ENCODE results near the gene CFC1B.
"Not testable (repeated sequence)": the region's sequence is repeated elsewhere in the genome, so short reads cannot be mapped to it uniquely, and the experiment has no call there.

The CFC1B gene

GRCh38 chr2:130531672-130532071 lies 10.7 kb downstream of the CFC1B start:
- not testable (repeated sequence) for H3K27me3 ChIP-seq (ENCODE audit: control insufficient read depth in 1 of 2, insufficient read depth in 2 of 2, low read length in 2 of 2); H3K4me1 ChIP-seq (ENCODE audit: insufficient read depth, low read length); H3K36me3 ChIP-seq (ENCODE audit: insufficient read depth, low read length); H3K9ac ChIP-seq (ENCODE audit: low read length); H3K4me3 ChIP-seq (ENCODE audit: low read depth in 1 of 2, low read length in 2 of 2); H3K9me3 ChIP-seq (ENCODE audit: low read length); H3K27ac ChIP-seq (ENCODE audit: low read depth, low read length)

- H3K9ac ChIP-seq (ENCODE audit: low read length); H3K4me1 ChIP-seq (ENCODE audit: insufficient read depth, low read length); H3K9me3 ChIP-seq (ENCODE audit: low read length); H3K27me3 ChIP-seq (ENCODE audit: control insufficient read depth in 1 of 2, insufficient read depth in 2 of 2, low read length in 2 of 2); H3K36me3 ChIP-seq (ENCODE audit: insufficient read depth, low read length); H3K27ac ChIP-seq (ENCODE audit: low read depth, low read length); H3K4me3 ChIP-seq (ENCODE audit: low read depth in 1 of 2, low read length in 2 of 2): not testable (repeated sequence)
These were observed 15.6 kb downstream of the CFC1B start for GRCh38 chr2:130536654-130537053.

GRCh38 chr2:130538271-130538670 lies 17.2 kb downstream of the CFC1B start:
- not testable (repeated sequence) for H3K9ac ChIP-seq (ENCODE audit: low read length); H3K27ac ChIP-seq (ENCODE audit: low read depth, low read length)

GRCh38 chr2:130542789-130543188 lies 21.8 kb downstream of the CFC1B start:
- H3K4me3 ChIP-seq (ENCODE audit: low read depth in 1 of 2, low read length in 2 of 2); H3K36me3 ChIP-seq (ENCODE audit: insufficient read depth, low read length); H3K27ac ChIP-seq (ENCODE audit: low read depth, low read length); H3K27me3 ChIP-seq (ENCODE audit: control insufficient read depth in 1 of 2, insufficient read depth in 2 of 2, low read length in 2 of 2); H3K9me3 ChIP-seq (ENCODE audit: low read length); H3K4me1 ChIP-seq (ENCODE audit: insufficient read depth, low read length); H3K9ac ChIP-seq (ENCODE audit: low read length): not testable (repeated sequence)

More at GRCh38 chr2:130538271-130538670, 17.2 kb downstream of the CFC1B start:
- H3K4me3 ChIP-seq (ENCODE audit: low read depth in 1 of 2, low read length in 2 of 2); H3K4me1 ChIP-seq (ENCODE audit: insufficient read depth, low read length); H3K27me3 ChIP-seq (ENCODE audit: control insufficient read depth in 1 of 2, insufficient read depth in 2 of 2, low read length in 2 of 2); H3K36me3 ChIP-seq (ENCODE audit: insufficient read depth, low read length); H3K9me3 ChIP-seq (ENCODE audit: low read length): not testable (repeated sequence)

- not testable (repeated sequence) for H3K4me1 ChIP-seq (ENCODE audit: insufficient read depth, low read length); H3K36me3 ChIP-seq (ENCODE audit: insufficient read depth, low read length); H3K27ac ChIP-seq (ENCODE audit: low read depth, low read length); H3K9me3 ChIP-seq (ENCODE audit: low read length); H3K27me3 ChIP-seq (ENCODE audit: control insufficient read depth in 1 of 2, insufficient read depth in 2 of 2, low read length in 2 of 2); H3K9ac ChIP-seq (ENCODE audit: low read length); H3K4me3 ChIP-seq (ENCODE audit: low read depth in 1 of 2, low read length in 2 of 2)
These were observed 22.9 kb downstream of the CFC1B start for GRCh38 chr2:130543785-130544528.

GRCh38 chr2:130544978-130545377 lies 24.0 kb downstream of the CFC1B start:
- H3K27me3 ChIP-seq (ENCODE audit: control insufficient read depth in 1 of 2, insufficient read depth in 2 of 2, low read length in 2 of 2); H3K9ac ChIP-seq (ENCODE audit: low read length); H3K4me1 ChIP-seq (ENCODE audit: insufficient read depth, low read length); H3K36me3 ChIP-seq (ENCODE audit: insufficient read depth, low read length); H3K4me3 ChIP-seq (ENCODE audit: low read depth in 1 of 2, low read length in 2 of 2); H3K27ac ChIP-seq (ENCODE audit: low read depth, low read length); H3K9me3 ChIP-seq (ENCODE audit: low read length): not testable (repeated sequence)

GRCh38 chr2:130548418-130548817 lies 27.4 kb downstream of the CFC1B start:
- not testable (repeated sequence) for H3K27me3 ChIP-seq (ENCODE audit: control insufficient read depth in 1 of 2, insufficient read depth in 2 of 2, low read length in 2 of 2); H3K36me3 ChIP-seq (ENCODE audit: insufficient read depth, low read length); H3K27ac ChIP-seq (ENCODE audit: low read depth, low read length); H3K9me3 ChIP-seq (ENCODE audit: low read length); H3K4me3 ChIP-seq (ENCODE audit: low read depth in 1 of 2, low read length in 2 of 2); H3K9ac ChIP-seq (ENCODE audit: low read length); H3K4me1 ChIP-seq (ENCODE audit: insufficient read depth, low read length)

GRCh38 chr2:130549475-130549874 lies 28.5 kb downstream of the CFC1B start:
- H3K36me3 ChIP-seq (ENCODE audit: insufficient read depth, low read length); H3K9ac ChIP-seq (ENCODE audit: low read length); H3K27ac ChIP-seq (ENCODE audit: low read depth, low read length); H3K27me3 ChIP-seq (ENCODE audit: control insufficient read depth in 1 of 2, insufficient read depth in 2 of 2, low read length in 2 of 2); H3K4me3 ChIP-seq (ENCODE audit: low read depth in 1 of 2, low read length in 2 of 2); H3K9me3 ChIP-seq (ENCODE audit: low read length); H3K4me1 ChIP-seq (ENCODE audit: insufficient read depth, low read length): not testable (repeated sequence)

GRCh38 chr2:130554178-130554577 lies 33.2 kb downstream of the CFC1B start:
- H3K4me3 ChIP-seq (ENCODE audit: low read depth in 1 of 2, low read length in 2 of 2); H3K27ac ChIP-seq (ENCODE audit: low read depth, low read length); H3K9ac ChIP-seq (ENCODE audit: low read length); H3K36me3 ChIP-seq (ENCODE audit: insufficient read depth, low read length); H3K27me3 ChIP-seq (ENCODE audit: control insufficient read depth in 1 of 2, insufficient read depth in 2 of 2, low read length in 2 of 2); H3K9me3 ChIP-seq (ENCODE audit: low read length); H3K4me1 ChIP-seq (ENCODE audit: insufficient read depth, low read length): not testable (repeated sequence)

GRCh38 chr2:130556441-130556840 lies 35.4 kb downstream of the CFC1B start:
- H3K27ac ChIP-seq (ENCODE audit: low read depth, low read length); H3K27me3 ChIP-seq (ENCODE audit: control insufficient read depth in 1 of 2, insufficient read depth in 2 of 2, low read length in 2 of 2); H3K4me1 ChIP-seq (ENCODE audit: insufficient read depth, low read length); H3K9me3 ChIP-seq (ENCODE audit: low read length); H3K36me3 ChIP-seq (ENCODE audit: insufficient read depth, low read length); H3K9ac ChIP-seq (ENCODE audit: low read length); H3K4me3 ChIP-seq (ENCODE audit: low read depth in 1 of 2, low read length in 2 of 2): not testable (repeated sequence)

GRCh38 chr2:130566165-130566564 lies 45.1 kb downstream of the CFC1B start:
- H3K9ac ChIP-seq (ENCODE audit: low read length); H3K36me3 ChIP-seq (ENCODE audit: insufficient read depth, low read length); H3K4me1 ChIP-seq (ENCODE audit: insufficient read depth, low read length); H3K9me3 ChIP-seq (ENCODE audit: low read length); H3K27me3 ChIP-seq (ENCODE audit: control insufficient read depth in 1 of 2, insufficient read depth in 2 of 2, low read length in 2 of 2); H3K27ac ChIP-seq (ENCODE audit: low read depth, low read length); H3K4me3 ChIP-seq (ENCODE audit: low read depth in 1 of 2, low read length in 2 of 2): not testable (repeated sequence)

- H3K27me3 ChIP-seq (ENCODE audit: control insufficient read depth in 1 of 2, insufficient read depth in 2 of 2, low read length in 2 of 2); H3K36me3 ChIP-seq (ENCODE audit: insufficient read depth, low read length); H3K4me1 ChIP-seq (ENCODE audit: insufficient read depth, low read length); H3K9me3 ChIP-seq (ENCODE audit: low read length); H3K9ac ChIP-seq (ENCODE audit: low read length); H3K4me3 ChIP-seq (ENCODE audit: low read depth in 1 of 2, low read length in 2 of 2); H3K27ac ChIP-seq (ENCODE audit: low read depth, low read length): not testable (repeated sequence)
These were observed 50.9 kb downstream of the CFC1B start for GRCh38 chr2:130571929-130572328.

Measured in muscle layer of colon (tissue), 2 donors.